GM12864 (cell line): ENCODE data around the gene ABHD2.

ENCODE experiments used
- DNase-seq: peaks from one replicate; pipeline ENCODE4 v3.0.0-alpha.2; 2011; ENCODE audit warnings: low read depth
- H3K4me3 ChIP-seq: 2 replicates; pipeline ENCODE4 v1.5.1; 2011; ENCODE audit warnings: mild to moderate bottlenecking, low read depth, low read length, control low read depth
- CTCF ChIP-seq: IDR thresholded peaks from 2 replicates; pipeline ENCODE4 v1.5.1; 2011; ENCODE audit warnings: low read depth, mild to moderate bottlenecking, moderate library complexity, low read length, control low read depth, inconsistent platforms; ENCODE audit errors: missing control alignments

ABHD2 gene

GRCh38 chr15:89067751-89068150, 20.5 kb upstream of the ABHD2 start:
- H3K4me3 ChIP-seq = no peak overlapping the region
- DNase-seq = no peak
- TF ChIP-seq CTCF = no peak

- DNase-seq = peak; percentile 73
- TF ChIP-seq CTCF = no peak
- H3K4me3 ChIP-seq = no peak overlapping the region
Observed at GRCh38 chr15:89068325-89068784, 19.9 kb upstream of the ABHD2 start.

- DNase-seq = no peak
- no peak overlapping the region for H3K4me3 ChIP-seq
- no peak for TF ChIP-seq CTCF
Observed at GRCh38 chr15:89070197-89071124, 17.8 kb upstream of the ABHD2 start.

GRCh38 chr15:89071471-89071870, 16.8 kb upstream of the ABHD2 start:
- H3K4me3 ChIP-seq = no peak overlapping the region
- no peak for TF ChIP-seq CTCF
- DNase-seq = no peak

- H3K4me3 ChIP-seq = no peak overlapping the region
- DNase-seq = no peak
- no peak for TF ChIP-seq CTCF
Observed at GRCh38 chr15:89072277-89072869, 15.9 kb upstream of the ABHD2 start.

GRCh38 chr15:89074402-89075012, 13.7 kb upstream of the ABHD2 start:
- DNase-seq = no peak
- H3K4me3 ChIP-seq = no peak overlapping the region

More at GRCh38 chr15:89074402-89075012, 13.7 kb upstream of the ABHD2 start:
- TF ChIP-seq CTCF = no peak
